Medulla oblongata (tissue), 1 donor: ENCODE measurements around the gene KIFC3.
"Not testable (repeated sequence)": the region's sequence is repeated elsewhere in the genome, so short reads cannot be mapped to it uniquely, and the experiment has no call there.

Experiments
- DNase-seq: peaks from one replicate; pipeline ENCODE4 v3.0.0-alpha.2; 2015; ENCODE audit errors: extremely low spot score

The KIFC3 gene, protein sequence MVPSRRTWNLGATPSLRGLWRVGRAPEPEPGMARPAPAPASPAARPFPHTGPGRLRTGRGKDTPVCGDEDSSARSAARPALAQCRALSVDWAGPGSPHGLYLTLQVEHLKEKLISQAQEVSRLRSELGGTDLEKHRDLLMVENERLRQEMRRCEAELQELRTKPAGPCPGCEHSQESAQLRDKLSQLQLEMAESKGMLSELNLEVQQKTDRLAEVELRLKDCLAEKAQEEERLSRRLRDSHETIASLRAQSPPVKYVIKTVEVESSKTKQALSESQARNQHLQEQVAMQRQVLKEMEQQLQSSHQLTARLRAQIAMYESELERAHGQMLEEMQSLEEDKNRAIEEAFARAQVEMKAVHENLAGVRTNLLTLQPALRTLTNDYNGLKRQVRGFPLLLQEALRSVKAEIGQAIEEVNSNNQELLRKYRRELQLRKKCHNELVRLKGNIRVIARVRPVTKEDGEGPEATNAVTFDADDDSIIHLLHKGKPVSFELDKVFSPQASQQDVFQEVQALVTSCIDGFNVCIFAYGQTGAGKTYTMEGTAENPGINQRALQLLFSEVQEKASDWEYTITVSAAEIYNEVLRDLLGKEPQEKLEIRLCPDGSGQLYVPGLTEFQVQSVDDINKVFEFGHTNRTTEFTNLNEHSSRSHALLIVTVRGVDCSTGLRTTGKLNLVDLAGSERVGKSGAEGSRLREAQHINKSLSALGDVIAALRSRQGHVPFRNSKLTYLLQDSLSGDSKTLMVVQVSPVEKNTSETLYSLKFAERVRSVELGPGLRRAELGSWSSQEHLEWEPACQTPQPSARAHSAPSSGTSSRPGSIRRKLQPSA

DNA sequence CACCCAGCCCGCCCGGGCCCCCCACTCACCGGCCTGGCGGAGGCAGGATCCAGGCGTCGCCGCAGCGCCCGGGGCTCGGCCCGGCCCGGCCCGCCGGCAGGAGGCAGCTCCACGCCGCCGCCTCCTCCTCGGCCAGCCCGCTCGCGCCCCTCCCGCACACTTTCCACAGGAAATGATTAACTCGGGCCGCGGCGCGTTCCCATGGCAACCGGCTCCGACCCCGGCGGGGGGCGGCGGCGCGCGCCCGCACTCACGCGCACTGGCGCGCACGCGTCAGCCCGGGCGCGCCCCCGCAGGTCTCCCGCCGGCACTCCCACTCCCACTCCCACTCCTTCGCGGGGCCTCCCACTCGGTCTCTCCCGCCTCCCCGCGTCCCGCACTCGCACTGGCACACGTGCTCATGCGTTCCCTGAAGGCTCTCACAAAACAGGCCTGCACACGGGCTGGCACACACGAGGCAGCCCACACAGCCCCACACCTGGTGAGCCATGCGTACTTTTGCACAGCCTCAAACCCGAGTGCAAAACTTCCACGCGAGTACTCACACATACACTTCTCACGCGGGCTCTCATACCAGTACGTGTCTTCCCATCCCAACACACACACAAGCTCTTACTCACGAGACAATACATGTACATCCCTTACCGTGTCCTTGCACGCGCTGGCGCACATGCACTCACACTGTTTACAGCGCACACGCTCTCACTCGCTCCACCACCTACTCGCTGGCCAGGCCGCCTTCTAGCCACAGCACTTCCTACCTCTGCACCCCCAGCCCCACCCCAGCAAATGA, at the start of gene KIFC3:
Gene KIFC3 (minus strand): TSS at position 151 of the 793 bp plus-strand sequence. CDS start 4,248 bp downstream, outside the sequence.
- peak; percentile 83 for DNase-seq

DNA sequence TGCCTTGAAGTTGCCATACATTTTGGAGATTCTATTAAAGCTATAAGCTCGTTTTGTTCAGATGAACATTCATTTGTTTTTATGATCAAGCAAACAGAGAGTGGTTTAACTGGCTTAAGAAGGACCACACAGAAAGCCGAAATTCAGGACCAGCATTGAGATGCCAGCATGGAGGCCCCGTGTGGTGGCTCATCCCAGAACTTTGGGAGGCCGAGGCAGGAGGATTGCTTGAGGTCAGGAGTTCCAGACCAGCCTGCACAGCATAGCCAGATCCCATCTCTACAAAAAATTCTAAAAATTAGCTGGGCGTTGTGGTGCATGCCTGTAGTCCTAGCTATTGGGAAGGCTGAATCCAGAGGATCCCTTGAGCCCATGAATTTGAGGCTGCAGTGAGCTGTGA, 45.9 kb upstream of the KIFC3 start:
- DNase-seq: no peak

DNA sequence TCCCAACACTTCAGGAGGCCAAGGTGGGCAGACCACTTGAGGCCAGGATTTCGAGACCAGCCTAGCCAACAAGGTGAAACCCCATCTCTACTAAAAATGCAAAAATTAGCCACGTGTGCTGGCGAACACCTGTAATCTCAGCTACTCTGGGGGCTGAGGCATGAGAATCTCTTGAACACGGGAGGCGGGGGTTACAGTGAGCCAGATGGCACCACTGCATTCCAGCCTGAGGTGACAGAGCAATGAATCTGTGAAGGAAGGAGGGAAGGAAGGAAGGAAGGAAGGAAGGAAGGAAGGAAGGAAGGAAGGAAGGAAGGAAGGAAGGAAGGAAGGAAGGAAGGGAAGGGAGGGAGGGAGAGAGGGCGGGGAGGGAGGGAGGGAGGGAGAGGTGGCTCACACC, 44.6 kb upstream of the KIFC3 start:
- DNase-seq: not testable (repeated sequence)

DNA sequence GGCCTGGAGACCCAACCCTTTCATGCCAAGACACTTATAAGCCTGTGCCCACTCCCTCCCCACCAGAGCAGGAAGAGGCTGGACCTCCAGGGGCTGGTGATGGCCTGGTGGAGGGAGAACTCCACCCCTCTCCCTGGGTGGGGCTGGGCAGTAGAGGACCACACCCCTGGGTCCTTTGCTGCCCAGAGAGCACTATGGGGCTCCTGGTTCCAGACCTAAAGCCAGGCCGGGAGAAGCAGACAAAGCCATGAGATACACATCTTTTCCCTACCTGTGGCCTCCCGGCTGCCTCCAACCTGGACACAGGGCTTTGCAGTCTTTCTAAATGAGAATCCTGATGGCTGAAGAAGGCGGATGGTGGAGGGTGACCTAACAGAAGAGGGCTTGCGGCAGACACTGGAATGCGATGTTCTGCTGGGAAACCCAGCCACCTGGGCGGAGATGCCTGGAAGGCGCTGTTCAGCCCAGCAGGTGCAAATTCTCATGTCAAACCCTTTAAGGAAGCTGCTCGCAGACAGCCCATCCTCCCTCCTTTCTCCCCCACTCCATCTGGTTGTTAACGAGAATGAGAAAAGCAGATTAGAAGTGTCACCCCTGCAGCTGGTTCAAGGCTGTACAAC, 43.9 kb upstream of the KIFC3 start:
- no peak for DNase-seq

DNA sequence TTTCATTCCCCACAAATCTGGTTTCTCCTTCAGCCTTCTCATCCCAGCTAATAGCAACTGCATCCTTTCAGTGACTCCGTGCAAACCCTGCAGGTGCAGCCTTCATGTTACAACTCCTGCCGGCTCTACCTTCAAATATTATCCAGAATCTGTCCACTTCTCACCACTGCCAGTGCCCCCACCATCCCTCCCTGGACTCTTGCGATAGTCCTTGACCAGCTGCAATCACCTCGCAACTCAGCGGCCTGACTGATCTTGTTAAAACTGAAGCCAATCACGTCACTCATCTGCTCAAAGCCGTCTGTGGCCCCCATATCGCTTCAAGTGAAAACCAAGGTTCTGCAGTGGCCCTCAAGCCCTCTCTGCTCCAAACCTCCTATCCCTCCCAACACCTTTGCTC, 42.8 kb upstream of the KIFC3 start:
- no peak for DNase-seq

DNA sequence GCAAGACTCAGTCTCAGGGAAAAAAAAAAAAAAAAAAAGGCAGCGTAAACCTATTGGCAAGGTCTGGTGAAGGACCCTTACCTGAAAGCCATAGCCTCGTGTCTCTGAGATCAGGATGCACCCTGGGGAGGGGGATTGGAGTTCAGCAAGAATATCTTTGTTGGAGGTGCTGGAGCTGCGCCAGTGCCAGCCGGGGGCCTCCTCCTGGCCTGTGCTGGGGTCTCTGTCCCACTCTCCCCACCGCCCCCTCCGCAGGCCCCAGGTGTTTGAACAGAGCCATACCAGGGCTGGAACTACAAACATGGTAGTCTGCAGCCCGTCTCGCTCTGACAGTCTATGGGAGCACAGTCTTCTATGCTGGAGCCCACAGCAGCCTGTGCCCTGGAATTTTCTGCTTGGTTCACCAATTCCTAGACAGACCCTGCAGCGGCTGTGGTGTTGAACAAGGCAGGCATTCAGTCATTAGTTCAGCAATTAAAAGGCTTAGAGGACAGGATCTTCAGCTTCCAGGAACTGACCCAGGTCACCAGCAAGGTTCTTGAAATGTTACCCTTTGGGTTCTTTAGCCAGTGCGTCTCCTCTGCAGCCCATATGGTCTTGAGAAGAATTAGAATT, 42.2 kb upstream of the KIFC3 start:
- no peak for DNase-seq

DNA sequence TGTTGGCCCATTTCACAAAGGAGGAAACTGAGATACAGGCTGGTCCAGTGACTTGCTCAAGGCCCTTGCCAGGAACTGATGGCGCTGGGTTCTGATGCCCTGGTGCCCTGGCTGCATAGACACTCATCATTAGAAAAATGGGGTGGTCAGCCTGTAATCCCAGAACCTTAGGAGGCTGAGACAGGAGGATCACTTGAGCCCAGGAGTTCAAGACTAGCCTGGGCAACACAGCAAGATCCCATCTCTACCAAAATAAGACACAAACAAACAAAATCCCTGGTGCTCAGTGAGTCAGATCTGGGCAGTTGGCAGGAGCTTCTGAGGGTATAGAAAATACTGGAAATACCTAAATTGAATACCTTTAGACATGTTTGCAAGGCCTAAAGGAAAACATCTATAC, 41.1 kb upstream of the KIFC3 start:
- DNase-seq: no peak

DNA sequence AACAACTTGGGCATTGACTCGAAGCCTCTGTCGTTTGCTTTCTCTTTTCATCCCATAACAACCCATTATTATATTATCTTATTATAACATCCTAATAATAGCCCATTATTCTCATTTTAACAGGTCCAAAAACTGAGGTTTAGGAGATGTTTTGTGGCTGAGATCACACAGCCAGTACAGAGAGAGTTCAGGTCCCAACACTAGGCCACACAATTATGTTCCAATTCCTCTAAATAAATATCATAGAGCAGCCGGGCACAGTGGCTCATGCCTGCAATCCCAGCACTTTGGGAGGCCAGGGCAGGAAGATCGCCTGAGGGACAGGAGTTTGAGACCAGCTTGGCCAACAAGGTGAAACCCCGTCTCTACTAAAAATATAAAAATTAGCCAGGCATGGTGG, 40.3 kb upstream of the KIFC3 start:
- no peak for DNase-seq

DNA sequence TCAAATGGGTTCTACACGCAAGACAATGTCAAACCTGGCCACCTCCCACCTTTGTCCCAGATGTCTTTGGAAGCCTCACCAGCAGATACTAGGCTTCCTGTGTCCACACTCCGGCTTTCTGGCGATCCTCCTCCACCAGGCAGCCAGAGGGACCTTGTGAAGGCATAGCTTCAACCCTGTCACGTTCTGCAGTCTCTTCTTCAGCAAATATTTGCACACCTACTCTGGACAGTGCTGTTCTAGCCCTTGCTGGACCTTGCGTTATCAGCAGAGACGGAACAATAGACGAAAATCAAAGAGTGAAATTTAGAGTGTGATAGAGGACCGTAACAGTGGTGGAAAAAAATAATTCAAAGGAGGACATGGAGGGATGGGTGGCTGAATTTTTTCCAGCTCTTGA, 38.5 kb upstream of the KIFC3 start:
- DNase-seq: no peak

DNA sequence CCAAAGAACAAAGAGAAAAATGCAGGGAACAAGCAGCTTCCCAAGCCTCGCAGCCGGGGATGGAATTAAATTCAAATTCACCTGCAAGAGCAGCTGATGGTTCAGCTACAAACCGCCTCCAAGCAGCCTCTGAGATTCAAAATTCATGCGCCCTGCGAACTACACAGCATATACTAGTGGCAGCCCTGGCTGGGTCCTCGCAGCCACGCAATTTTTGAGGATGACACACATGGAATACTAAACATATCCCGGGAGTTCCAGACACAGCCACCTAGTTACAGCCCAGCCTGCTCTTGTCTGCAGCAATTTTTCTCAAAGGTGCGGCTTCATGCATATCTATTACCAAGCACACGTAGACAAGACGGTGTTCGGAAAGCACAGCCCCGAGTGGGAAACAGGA, 35.9 kb upstream of the KIFC3 start:
- peak; percentile 16 for DNase-seq

DNA sequence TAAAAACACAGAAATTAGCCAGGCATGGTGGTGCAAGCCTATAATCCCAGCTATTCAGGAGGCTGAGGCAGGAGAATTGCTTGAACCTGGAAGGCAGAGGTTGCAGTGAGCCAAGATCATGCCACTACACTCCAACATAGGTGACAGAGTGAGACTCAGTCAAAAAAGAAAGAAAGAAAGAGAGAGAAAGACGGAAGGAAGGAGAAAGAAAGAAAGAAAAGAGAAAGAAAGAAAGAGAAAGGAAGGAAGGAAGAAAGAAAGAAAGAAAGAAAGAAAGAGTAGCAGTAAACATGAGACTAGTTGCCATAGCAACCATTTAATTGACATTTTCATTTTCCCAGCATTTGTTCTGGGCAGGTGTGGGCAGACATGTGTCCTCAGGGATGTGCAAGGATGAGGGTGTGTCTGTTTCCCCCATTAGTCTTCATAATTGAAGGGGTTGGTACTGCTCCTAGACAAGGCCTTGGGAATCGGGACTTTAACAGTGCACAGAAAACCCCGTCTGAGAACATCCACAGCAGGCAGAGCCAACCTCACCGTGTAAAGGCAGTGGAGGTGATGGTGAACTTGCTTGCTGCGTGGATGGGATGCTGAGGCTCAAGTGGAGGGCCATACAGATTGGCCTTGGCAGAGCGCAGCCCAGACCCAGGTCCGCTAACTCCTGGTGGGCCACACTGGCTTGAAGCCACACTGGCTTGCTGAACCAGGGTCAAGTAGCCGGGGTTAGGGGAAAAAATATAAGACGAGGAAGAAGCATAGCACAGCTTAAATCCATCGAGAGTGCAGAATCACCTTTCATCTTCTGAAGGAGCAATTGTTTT, 35.2 kb upstream of the KIFC3 start:
- DNase-seq: no peak

DNA sequence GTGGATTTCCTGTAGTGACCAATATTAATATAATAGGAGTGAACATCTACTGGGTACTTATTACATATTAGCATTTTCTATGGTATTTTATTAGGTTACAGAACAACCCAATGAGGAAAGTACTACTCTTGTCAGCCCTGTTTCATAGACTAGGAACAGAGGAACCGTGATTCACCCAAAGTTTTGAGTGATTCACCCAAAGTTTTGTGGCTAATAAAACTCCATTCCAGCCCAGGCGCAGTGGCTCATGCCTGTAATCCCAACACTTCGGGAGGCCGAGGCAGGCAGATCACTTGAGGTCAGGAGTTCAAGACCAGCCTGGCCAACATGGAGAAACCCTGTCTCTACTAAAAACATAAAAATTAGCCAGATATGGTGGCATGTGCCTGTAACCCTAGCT, 33.1 kb upstream of the KIFC3 start:
- DNase-seq: not testable (repeated sequence)

DNA sequence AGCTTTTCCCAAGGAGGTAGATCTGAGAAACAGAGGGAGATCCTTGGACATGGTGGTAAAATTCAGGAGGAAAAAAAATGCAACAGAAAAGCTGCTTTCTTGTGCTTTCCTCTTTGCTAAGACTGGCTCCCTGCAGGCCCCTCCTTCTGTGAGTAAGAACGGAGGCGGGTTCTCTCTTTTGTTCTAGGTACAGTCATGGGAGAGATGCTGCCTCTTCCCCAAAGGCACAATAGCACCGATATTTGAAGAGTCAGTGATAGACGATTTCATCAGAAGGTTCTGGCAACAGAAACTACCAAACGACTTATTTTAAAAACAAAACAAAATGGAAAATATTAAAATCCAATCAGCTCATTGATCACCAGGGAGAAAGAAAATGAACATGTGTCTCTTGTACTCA, 32.6 kb upstream of the KIFC3 start:
- no peak for DNase-seq

DNA sequence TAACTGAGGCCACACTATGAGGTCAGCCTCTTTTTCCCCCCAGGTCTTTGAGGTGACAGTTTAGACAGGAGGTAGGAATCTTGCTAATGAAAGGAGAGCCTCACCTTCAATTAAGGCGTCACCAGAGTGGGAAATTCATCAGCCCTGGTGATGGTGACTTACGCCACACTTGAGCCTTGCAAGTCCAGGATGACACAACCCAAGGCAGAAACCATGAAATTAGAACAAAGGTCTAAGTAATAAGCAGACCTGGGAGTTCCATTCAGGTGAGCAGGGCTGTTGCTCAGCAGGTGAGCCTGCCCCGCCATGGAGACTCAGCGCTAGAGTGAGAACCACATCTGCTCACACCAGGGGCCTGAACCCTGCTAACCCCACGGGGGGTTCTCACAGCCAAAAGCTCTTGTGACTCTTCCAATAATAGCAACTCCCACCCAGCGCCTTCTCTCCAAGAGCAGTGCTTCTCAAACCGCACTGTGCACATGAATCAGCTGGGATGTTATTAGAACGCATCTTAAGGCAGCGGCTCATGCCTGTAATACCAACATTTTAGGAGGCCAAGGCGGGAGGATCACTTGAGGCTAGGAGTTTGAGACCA, 28.7 kb upstream of the KIFC3 start:
- no peak for DNase-seq

DNA sequence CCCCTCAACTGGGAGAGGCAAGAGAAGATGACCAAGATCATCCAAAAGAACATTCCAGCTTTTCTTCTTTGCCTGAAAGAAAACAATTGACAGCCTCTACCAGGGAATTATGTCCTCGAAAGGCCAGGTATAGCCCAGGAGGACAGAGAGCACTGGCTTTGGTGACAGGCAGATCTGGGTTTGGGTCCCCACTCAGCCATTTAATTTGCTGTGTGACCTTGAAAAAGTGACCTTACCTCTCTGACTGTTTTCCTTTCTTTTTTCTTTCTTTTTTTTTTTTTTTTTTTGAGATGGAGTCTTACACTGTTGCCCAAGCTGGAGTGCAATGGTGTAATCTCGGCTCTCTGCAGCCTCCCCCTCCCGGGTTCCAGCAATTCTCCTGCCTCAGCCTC, 27.7 kb upstream of the KIFC3 start:
- no peak for DNase-seq

DNA sequence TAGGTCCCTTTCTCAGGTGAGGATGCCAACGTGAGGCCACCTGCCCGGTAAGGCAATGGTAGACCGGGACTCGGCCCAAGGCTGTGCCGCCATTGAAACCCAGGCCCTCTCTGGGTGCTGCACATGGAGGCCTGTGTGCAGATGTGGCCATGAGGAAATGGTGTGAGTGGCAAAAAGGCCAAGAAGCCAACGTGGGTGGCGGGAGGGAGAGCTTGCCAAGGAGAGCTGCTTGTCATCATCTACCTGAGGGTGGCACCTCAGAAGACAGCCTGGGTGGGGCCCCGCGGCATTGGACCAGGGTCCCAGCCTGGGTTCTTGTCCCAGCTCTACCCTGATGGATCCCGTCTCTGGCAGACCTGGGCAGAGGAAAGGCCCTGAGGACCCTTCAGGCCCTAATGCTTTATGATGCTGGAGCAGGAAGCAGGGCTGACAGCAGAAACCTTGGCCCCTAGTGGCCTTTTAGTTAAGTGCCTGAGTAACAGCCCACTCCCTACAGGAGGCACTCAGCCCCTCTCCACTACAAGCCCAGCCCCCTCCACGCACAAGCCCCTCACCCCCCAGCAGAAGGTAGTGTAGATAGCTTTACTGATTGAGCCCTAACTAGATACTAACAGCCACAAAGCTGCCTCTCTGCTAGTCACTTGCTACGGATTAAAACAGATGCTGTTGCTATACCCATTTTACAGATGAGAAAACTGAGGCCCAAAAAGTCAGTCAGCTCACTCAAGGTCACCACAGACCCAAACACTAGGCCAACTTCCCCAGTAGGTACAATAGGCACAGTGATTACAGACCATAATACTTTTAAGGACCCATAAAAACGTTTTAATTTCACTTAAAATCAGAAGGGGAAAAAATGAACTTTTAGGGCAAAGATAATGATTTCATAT, 26.2 kb upstream of the KIFC3 start:
- DNase-seq: no peak

DNA sequence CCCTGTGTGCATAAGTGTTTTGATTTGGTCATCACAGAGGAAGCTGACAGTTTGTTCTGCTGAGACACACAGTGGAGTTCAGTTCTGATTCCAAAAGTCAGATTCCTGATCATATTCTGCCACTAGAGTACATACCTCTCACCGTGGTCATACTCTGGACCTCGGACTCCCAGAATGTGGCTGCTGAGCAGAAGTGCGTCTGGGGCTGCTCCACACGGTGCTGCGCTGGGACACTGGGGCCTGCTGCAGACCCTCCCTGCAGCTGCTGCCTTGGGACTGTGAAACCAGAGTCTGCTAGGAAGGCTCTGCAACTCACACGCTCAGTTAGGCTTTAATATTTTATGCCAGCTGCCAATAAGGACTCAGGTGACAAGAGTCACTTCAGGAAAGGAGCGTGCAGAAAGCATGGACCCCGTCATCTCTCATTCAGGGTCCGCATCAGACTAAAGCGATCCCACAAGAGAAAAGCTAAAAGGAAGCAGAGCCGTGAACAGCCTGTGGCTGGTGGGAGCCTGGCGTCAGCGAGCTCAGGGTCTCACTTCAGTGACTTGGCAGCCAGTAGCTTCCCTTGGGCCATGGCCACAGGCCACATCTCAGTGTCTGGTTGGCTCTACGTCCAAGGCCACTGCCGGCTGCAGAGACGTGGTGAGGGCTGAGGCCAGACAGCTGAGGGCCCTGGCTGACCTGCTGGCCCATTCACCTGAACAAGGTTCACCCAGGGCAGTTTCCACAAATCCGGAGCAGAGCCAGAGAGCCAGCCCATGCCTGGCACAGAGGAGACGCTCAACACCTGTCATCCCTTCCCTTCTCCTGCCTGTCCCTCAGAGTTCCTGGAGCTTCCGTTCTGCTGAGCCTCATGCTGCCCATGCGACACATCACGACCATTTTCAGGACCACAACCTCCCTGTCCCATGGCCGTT, 24.7 kb upstream of the KIFC3 start:
- no peak for DNase-seq

DNA sequence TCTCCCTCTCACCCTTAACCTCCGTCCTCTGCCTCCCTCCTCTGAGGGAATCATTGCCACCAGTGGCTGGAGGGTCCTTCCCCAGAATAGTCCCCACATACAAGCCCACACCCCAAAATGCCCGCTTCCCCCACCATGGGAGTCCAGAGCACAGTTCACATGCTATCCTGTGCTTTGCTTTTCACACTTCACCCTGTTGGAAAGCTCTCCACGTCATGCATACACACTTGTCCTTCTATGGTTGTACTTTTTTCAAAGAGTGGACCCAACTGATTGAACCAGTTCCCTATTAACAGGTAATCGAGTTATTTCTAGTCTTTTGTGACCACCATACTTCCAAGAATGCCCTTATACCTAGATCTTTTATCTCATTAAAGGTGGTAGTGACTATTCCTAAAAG, 23.8 kb upstream of the KIFC3 start:
- no peak for DNase-seq
